ENCODE measurements around the gene KIRREL3. TPM values are rescaled to one million over a fixed set of nuclear protein-coding genes. Genes with fewer than 3 reads are reported as not detected.

Gene KIRREL3
- total RNA-seq, 2 donors from 2014 or later, result 0.28 TPM; not detected in 1

- Histone ChIP-seq H3K27ac (no peak overlapping the region), H3K36me3 (no peaks in the 10 kb centered on the region), H3K4me1 (replicated peaks) (no peaks in the 10 kb centered on the region), H3K27me3 (replicated peaks; ENCODE audit: insufficient read depth) (no peaks in the 10 kb centered on the region), H3K4me3 (no peak overlapping the region), H3K9me3 (no peaks in the 10 kb centered on the region)
- TF ChIP-seq POLR2A (IDR thresholded peaks at IDR 0.05) (no peak), POLR2AphosphoS5 (IDR thresholded peaks at IDR 0.05) (no peak), CTCF (IDR thresholded peaks at IDR 0.05) (no peak)
- no peak for DNase-seq (ENCODE audit: low spot score)
- WGBS, result 83% methylated on average over 4 of the region's 4 CpGs
- intact Hi-C loops (cut with DNase I), result no loop called here
Measured at GRCh38 chr11:126765196-126765595, 235.4 kb downstream of the KIRREL3 start.

DNA sequence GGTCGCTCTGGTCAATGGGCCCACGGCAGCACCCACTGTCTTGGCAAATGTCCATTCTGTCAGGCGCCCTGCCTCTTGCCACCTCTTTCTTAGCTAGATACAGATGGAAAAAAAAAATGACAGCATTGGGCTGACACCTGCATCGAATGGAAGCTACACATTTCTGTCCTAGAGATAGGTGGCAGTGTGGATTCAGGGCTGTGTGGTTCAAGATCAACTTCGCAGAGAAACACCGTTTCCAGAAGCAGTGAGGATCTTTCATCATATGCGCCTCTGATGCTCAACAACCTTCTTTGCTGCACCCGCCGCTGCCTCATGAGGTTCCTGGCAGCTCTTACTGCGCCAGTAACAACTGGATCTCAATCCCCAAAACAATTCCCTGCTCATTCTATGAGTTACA lies 236.3 kb downstream of the KIRREL3 start:
- WGBS, result 69% methylated on average over 10 of the region's 10 CpGs
- TF ChIP-seq POLR2AphosphoS5 (IDR thresholded peaks at IDR 0.05) (no peak), POLR2A (IDR thresholded peaks at IDR 0.05) (no peak), CTCF (IDR thresholded peaks at IDR 0.05) (no peak)
- Histone ChIP-seq H3K27me3 (replicated peaks; ENCODE audit: insufficient read depth) (no peaks in the 10 kb centered on the region), H3K27ac (no peak overlapping the region), H3K9me3 (no peaks in the 10 kb centered on the region), H3K36me3 (no peaks in the 10 kb centered on the region), H3K4me3 (no peak overlapping the region), H3K4me1 (replicated peaks) (no peaks in the 10 kb centered on the region)
- intact Hi-C loops (cut with DNase I), result no loop called here
- DNase-seq (ENCODE audit: low spot score), result no peak

DNA sequence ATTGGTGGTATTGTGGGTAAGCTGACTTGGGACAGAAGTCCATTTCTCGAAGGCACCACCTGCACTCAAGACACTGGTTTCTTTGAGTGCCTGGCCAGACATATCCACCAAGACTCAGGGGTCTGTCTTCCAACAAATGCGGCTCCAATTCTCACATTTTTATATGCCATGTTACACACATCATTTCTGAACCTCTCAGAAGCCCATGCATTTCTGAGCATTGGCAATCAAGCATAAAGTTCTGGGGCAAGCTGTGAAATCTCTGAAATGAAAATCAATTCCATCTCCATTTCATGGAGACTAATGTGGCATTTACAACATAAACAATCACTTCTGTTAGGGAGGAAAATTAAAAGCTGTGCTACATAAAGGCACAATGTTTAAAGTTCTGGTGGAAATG lies 243.7 kb downstream of the KIRREL3 start:
- Histone ChIP-seq H3K27me3 (replicated peaks; ENCODE audit: insufficient read depth) (no peaks in the 10 kb centered on the region), H3K27ac (no peak overlapping the region), H3K9me3 (no peaks in the 10 kb centered on the region), H3K36me3 (no peaks in the 10 kb centered on the region), H3K4me3 (no peak overlapping the region), H3K4me1 (replicated peaks) (no peaks in the 10 kb centered on the region)
- TF ChIP-seq POLR2A (IDR thresholded peaks at IDR 0.05) (no peak), POLR2AphosphoS5 (IDR thresholded peaks at IDR 0.05) (no peak), CTCF (IDR thresholded peaks at IDR 0.05) (no peak)
- 91% methylated on average over 2 of the region's 2 CpGs for WGBS
- no peak for DNase-seq (ENCODE audit: low spot score)
- intact Hi-C loops (cut with DNase I), result no loop called here

DNA sequence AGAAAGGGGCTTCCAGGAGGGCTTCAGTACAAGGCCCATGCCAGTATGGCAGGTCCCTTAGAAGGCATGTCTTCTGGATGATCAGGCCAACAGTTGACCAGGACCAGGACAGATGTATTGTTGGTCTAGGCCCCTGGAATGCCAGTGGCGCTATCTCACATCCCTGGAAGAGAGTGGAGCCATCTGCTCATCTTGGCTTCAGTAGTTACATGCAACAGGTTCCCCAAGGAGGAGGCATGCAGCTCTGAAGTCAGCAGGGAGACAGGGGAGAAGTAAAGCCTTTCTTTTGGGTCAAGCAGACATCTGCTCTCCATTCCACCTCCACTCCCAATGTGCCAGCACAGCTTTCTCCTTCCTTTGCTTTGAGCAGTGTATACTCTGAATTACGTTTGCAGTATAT lies 244.1 kb downstream of the KIRREL3 start:
- Histone ChIP-seq H3K27me3 (replicated peaks; ENCODE audit: insufficient read depth) (no peaks in the 10 kb centered on the region), H3K27ac (no peak overlapping the region), H3K36me3 (no peaks in the 10 kb centered on the region), H3K4me3 (no peak overlapping the region), H3K4me1 (replicated peaks) (no peaks in the 10 kb centered on the region), H3K9me3 (no peaks in the 10 kb centered on the region)
- DNase-seq (ENCODE audit: low spot score), result no peak
- 86% methylated on average over 2 of the region's 2 CpGs for WGBS
- TF ChIP-seq CTCF (IDR thresholded peaks at IDR 0.05), result no peak
- no peak for TF ChIP-seq POLR2AphosphoS5 (IDR thresholded peaks at IDR 0.05)
- TF ChIP-seq POLR2A (IDR thresholded peaks at IDR 0.05), result no peak
- intact Hi-C loops (cut with DNase I), result no loop called here

- H3K4me1 ChIP-seq (replicated peaks), result no peaks in the 10 kb centered on the region
- H3K27me3 ChIP-seq (replicated peaks; ENCODE audit: insufficient read depth), result no peaks in the 10 kb centered on the region
- H3K9me3 ChIP-seq, result no peaks in the 10 kb centered on the region
- 90% methylated on average over 4 of the region's 4 CpGs for WGBS
- no peak overlapping the region for H3K27ac ChIP-seq
- intact Hi-C loops (cut with DNase I), result no loop called here
- no peak for DNase-seq (ENCODE audit: low spot score)
- no peak overlapping the region for H3K4me3 ChIP-seq
- H3K36me3 ChIP-seq, result no peaks in the 10 kb centered on the region
- TF ChIP-seq CTCF (IDR thresholded peaks at IDR 0.05) (no peak), POLR2AphosphoS5 (IDR thresholded peaks at IDR 0.05) (no peak), POLR2A (IDR thresholded peaks at IDR 0.05) (no peak)
Measured at GRCh38 chr11:126755526-126755925, 245.0 kb downstream of the KIRREL3 start.

Measured in prostate gland (tissue), 2 donors.